Activated CD8-positive, alpha-beta memory T cell treated with anti-CD3 and anti-CD28 coated beads for 4 hours (primary cell): Measurements from ENCODE around the gene HIVEP2.

Source experiments
- DNase-seq, 2 donors: peaks; one replicate each; pipeline ENCODE4 v3.0.0-alpha.2; 2020; ENCODE audit warnings: low read depth in 2 of 2

The HIVEP2 gene

DNA sequence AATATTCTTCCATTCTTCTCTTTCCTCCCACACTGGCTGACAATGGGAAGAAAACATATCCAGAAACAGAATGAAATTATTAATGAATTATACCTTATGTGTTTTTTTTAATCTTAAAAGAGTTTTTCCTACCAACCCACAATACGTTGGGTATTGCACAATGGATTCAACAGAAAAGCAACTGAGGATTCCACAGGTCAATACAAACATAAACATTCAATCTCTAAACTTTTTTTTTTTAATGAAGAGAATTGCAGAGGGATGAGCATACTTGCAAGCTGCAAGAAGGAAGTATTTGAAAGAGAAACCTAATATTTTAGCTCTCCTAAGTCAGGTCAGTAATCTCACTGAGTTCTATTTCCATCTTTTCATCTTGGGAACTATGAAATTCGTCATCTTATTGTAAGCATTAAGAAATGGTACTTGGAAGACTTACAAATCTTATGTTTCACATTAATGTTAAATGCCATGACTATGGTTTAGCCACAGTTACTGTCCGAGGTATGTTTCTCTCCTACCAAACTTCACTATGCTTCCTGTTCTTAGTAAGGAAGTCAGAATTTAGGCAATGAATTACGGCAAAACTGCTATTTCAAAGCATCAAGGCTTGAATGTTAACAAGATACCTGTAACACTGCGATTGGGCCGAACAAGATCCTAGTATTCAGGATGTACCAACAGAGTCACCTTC, 100.8 kb downstream of the HIVEP2 start:
- no peak for DNase-seq

DNA sequence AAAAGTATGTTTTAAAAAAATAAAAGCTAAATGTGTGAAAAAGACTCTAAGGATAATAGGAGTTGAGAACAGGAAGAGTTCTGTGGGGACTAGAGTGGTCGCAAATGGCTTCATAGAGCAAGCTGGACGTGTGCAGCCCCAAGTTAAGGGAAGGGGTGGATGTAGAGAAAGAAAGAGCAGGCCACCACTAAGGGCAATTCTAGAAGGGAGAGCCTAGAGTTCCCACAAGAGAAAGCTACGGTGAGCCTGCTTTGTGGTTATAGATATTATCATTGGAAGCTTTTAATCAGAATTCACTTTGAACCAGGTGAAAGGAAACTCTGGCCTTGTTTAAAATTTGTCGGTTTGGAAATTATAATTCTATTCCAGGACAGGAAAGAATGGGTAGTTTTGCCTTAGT, 101.6 kb downstream of the HIVEP2 start:
- no peak for DNase-seq

DNA sequence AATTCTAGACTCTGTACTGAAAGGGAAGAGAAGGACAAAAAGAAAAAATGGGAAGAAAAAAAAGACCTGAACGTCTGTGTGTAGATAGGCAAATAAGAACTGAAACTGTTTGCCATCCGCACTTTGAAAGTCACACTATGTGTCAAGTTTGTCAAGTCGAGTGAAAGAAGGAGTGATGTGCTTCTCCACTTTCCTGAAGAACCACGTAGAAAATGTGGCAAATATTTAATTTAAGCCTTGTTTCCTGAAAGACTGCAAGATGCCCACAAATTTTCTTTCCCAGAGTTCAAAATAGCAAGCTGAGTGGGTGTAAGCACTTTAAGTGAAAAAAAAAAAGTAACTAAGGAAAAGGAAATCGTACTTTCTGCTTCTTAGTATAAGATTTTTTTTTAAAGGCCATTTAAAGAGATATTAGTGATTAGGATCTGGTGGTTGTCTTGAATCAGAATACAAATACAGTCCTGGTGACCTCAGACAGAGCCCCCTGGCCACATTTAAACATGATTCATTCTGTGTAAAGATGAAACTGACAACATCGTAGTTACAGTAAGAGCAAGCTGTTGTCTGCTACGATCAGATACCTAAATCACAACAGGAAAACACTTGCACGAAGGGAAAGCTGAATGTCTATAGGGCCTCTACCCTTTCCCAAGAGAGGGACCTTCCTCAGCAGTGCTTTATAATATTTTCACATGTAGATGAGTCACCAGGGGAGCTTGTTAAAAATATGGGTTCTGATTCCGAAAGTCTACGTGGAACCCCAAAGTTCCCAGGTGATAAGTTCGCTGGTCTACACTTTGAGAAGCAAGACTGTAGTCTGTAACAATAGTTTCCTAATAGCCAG, 102.3 kb downstream of the HIVEP2 start:
- peak in 1 of 2 donors; percentile 45 for DNase-seq

- no peak for DNase-seq
These were observed 103.1 kb downstream of the HIVEP2 start for GRCh38 chr6:142841915-142842314.

DNA sequence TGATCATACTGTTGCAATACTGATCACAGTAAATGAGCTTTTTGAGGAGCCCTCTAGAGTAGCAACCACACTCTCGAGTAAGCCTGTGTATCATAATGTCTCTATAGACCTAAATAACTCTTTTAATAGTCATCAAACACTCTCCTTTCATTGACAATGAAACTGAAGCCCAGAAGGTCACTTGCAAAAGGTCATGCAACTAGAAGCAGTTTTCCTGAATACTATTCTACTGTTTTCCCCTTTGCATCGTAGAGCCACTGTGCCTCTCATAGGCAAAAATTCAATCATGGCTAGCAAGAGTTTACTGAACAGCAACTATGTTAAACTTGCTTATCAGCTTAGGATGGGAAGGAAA, 105.3 kb downstream of the HIVEP2 start:
- no peak for DNase-seq

DNA sequence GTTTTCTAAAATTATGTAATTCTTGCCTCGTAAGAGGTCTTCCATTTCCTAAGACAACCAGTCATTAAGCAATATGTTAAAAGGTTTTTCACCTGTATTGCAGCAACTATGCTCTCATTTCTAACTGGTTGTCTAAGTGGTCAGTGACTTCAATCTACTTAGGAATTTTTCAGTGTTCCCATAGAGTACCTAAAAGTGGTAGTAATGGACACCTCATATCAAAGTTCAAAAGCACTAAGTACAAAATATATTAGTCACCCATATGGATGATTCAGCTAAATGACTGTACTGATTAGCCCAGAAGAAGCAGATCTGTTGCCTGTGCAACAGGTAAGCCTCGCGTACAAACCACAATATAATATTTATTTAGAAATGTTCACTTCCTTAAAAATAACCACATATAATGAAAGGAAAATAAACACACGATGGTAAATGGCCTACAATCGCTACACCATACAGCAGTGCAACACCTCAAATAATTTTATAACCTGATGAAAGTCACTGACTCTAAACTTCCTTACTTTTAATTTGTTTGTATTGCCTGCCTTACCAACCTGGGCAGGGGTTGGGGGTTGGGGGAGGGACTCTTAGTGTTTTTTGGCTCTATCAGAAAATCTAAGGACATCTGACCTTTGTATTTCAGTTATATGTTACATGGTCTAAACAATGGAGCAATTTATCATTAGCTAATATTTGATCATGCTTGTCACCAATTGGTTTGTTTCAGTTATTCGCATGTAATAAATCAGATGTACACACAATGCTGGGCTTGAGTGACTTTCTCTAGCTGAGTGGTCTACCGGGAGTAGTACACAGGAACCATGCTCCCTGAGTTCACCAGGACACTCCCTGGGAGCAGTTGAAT, 105.9 kb downstream of the HIVEP2 start:
- DNase-seq: no peak

GRCh38 chr6:142835787-142836535, 109.0 kb downstream of the HIVEP2 start:
- no peak for DNase-seq

DNA sequence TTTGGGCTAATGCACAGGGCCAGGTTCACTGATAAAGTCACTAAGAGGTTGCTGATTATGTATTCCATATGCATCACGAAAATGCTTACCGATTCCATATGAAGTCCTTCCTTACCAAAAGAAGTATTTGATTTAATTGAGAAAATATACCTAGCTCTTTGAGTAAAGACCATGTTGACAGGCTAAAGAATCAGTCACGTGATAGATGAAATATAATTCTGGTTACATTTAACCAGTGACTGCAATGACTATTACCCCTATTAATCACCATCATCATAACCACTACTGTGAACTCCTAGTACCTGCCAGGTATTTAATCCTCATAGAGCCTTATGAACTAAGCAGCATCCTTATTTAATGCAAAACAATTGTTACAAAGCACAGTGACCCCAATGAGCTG, 110.1 kb downstream of the HIVEP2 start:
- no peak for DNase-seq

DNA sequence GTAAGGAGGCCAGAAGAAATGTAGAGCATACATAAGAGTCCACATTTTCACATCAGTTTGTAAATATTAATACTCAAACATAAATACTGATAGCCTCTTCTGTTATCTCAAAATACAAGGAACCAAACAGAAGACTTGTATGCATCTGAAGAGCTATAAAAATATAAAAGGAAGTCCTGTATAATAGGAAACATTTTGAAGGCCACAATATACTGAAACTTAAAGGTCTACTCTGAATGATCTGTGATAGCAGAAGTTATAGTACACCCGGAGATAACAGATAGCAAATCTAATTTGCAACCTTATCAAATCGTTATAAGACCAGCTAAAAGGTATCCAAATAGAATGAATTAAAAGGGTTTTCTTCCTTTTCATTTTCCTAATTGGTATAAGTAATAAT, 111.2 kb downstream of the HIVEP2 start:
- DNase-seq: no peak

GRCh38 chr6:142833054-142833453, 111.9 kb downstream of the HIVEP2 start:
- no peak for DNase-seq

DNA sequence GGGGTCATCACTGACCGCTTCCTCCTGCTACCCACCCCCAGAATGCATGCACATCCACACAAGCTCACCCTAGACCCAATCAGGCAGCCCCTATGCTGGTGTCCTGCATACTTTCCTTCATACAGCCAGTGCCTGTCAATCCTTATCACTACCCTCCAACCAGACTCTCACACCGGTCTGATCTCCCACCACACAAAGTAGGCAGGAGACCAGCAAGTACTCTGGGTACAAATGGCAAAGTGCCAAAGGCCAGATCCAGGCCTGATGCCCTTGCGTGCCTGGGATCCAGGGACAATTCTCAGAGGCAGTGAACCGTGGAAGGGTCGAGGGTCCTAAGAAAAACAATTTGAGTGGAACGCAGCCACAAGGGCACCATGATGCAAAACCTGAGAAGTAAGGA, 114.2 kb downstream of the HIVEP2 start:
- DNase-seq: no peak

- DNase-seq: no peak
These were observed 114.8 kb downstream of the HIVEP2 start for GRCh38 chr6:142830116-142830710.

GRCh38 chr6:142829556-142829955, 115.4 kb downstream of the HIVEP2 start:
- no peak for DNase-seq

DNA sequence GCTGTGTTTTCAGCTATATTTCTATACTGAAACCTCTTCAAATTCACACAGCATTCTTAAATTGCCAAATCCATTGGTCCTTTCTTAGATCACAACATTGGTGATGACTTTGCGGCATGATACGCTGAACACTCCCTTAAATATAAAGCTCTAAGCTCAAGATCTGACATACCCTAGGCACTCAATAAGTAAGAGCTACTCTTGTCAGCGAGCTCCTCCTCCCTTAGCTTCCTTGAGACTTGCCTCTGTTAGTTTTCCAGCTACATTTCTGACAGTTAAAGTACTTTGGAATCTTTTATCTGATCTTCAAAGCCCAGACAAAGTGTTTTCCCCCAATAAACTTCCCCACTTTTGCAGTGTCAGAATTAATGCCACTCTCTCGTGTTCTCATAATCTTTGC, 117.0 kb downstream of the HIVEP2 start:
- DNase-seq: no peak

DNA sequence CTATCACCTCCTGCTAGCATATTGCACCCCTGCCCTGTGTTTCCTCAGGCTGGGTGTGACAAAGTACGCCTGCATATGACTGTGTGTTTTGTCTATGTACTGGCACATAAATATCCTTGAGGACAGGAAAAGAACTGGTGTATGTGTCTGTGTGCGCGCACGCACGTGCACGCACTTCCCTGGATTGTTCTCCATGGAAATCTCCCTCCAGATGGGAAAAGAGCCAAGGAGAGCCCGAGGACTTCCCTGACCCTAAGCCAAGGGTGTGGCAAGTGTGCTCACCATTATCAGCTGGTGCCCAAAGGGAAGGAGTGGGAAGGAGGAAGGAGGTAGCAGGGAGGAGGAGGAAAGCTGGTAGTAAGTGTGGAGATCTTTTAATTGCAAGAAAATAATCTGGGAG, 117.6 kb downstream of the HIVEP2 start:
- no peak for DNase-seq

- DNase-seq: no peak
These were observed 119.2 kb downstream of the HIVEP2 start for GRCh38 chr6:142825760-142826159.

DNA sequence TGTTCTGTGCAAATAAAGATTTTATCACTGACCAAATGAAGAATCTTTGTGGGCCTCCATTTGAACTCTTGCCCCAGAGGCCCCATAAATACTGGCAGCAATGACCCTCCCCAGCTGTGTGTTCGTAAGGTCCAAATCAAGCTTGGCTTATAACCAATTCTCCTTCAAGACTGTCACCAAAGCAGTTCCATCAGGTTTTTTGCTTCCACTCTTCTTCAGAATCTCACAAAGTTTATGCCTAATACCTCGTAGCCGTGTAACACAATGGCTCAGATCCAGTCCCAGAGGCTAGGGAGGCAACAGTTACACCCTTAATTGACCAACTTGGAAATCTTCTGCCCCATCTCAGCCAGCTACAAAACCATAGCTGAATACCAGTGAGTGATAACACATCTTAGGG, 120.5 kb downstream of the HIVEP2 start:
- DNase-seq: no peak

- no peak for DNase-seq
These were observed 121.6 kb downstream of the HIVEP2 start for GRCh38 chr6:142823256-142823902.

GRCh38 chr6:142822842-142823241, 122.1 kb downstream of the HIVEP2 start:
- no peak for DNase-seq

- DNase-seq: no peak
These were observed 122.6 kb downstream of the HIVEP2 start for GRCh38 chr6:142822383-142822782.

DNA sequence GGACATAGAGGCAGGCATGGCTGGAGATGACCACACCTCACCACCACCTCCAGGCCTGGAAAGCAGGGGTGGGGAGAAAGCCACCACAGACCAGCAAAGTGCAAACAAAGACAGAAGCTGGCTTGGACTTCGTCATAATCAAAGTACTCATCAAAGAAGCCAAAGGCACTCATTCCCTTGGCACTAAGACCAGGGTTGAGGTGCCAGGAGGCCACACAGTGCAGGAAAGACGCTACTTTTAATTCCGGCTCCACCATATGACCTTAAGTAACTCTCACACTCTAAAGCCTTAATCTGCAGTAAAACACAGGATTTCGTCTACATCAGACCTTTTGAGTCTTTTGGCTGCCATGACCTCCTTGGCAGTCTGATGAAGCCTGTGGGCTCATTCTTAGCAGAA, 123.1 kb downstream of the HIVEP2 start:
- no peak for DNase-seq
